Measurements from ENCODE around the gene SLC12A2.

The SLC12A2 gene

GRCh38 chr5:128213833-128214232 lies 130.3 kb downstream of the SLC12A2 start:
- H3K36me3 ChIP-seq (ENCODE audit: control insufficient read depth in 1 of 2, insufficient read depth in 2 of 2, low read length in 2 of 2), result no peaks in the 10 kb centered on the region
- no peak overlapping the region for H3K27ac ChIP-seq (ENCODE audit: low read depth, low read length)
- no peak overlapping the region for H3K4me3 ChIP-seq (ENCODE audit: low read depth in 1 of 2, low read length in 2 of 2)
- peaks cover 0 to 2% of the 10 kb centered on the region in 2 donors for H3K27me3 ChIP-seq (ENCODE audit: control insufficient read depth in 1 of 2, insufficient read depth in 2 of 2, low read length in 2 of 2)
- no peaks in the 10 kb centered on the region for H3K4me1 ChIP-seq (ENCODE audit: control insufficient read depth in 1 of 2, insufficient read depth in 2 of 2, low read length in 2 of 2)
- no peak overlapping the region for H3K9ac ChIP-seq (ENCODE audit: low read depth in 1 of 2, low read length in 2 of 2)
- no peaks in the 10 kb centered on the region for H3K9me3 ChIP-seq (ENCODE audit: control insufficient read depth in 1 of 2, low read length in 2 of 2)

DNA sequence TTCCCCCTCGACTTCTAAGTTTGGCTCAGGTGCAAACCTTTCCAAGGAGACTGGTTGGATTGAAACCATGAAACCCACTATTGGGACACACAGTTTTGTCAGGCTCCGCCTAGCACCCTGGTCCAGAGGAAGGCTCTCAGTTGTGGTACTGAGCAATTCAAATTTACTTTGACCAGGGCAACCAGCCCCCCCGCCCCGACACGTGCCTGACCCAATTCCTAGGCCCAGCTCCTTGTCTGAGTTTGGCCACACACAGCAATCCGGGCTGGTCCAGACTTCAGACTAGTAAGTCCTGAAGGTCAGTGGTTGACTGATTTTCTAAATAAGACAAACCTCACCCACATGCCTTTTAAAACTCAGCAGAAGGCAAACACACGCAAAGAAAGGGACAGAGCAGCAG lies 132.7 kb downstream of the SLC12A2 start:
- no peaks in the 10 kb centered on the region for H3K9me3 ChIP-seq (ENCODE audit: control insufficient read depth in 1 of 2, low read length in 2 of 2)
- no peaks in the 10 kb centered on the region for H3K36me3 ChIP-seq (ENCODE audit: control insufficient read depth in 1 of 2, insufficient read depth in 2 of 2, low read length in 2 of 2)
- H3K4me3 ChIP-seq (ENCODE audit: low read depth in 1 of 2, low read length in 2 of 2), result no peak overlapping the region
- no peak overlapping the region for H3K9ac ChIP-seq (ENCODE audit: low read depth in 1 of 2, low read length in 2 of 2)
- no peaks in the 10 kb centered on the region for H3K4me1 ChIP-seq (ENCODE audit: control insufficient read depth in 1 of 2, insufficient read depth in 2 of 2, low read length in 2 of 2)
- H3K27me3 ChIP-seq (ENCODE audit: control insufficient read depth in 1 of 2, insufficient read depth in 2 of 2, low read length in 2 of 2), result no peaks in the 10 kb centered on the region
- H3K27ac ChIP-seq (ENCODE audit: low read depth, low read length), result no peak overlapping the region

DNA sequence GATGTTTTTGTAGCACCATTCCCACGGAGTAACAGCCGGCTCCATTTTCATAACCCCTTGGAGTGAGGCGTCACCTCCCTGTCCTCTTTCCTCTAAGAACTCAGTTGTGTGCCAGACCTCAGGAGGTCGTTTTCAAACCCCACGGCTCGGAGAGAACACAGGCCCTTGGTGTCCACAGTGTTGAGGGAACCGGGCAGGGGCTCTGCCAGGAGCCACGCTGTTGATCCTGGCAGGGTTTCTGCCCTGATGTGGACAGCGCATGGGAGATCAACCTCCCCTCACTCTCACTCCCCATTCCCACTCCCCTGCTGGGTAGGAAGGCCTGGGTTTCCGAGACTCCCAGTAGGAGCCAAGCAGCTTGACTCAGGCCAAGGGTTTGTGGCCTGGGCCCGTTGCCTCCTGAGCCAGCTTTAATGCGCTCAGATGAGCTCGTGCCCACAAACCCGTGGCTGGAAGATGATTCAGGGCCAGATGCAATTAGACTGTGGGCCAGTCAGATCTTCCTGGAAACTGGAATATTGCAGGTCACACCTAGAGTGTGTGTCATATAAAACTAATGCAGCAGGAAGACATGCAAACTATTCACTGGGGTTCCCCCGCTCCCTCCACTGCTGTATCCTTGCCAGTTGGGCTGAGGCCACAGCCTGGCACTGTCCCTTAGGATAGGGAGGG lies 133.4 kb downstream of the SLC12A2 start:
- Histone ChIP-seq H3K36me3 (ENCODE audit: control insufficient read depth in 1 of 2, insufficient read depth in 2 of 2, low read length in 2 of 2) (no peaks in the 10 kb centered on the region), H3K9ac (ENCODE audit: low read depth in 1 of 2, low read length in 2 of 2) (no peak overlapping the region), H3K4me3 (ENCODE audit: low read depth in 1 of 2, low read length in 2 of 2) (no peak overlapping the region), H3K4me1 (ENCODE audit: control insufficient read depth in 1 of 2, insufficient read depth in 2 of 2, low read length in 2 of 2) (no peaks in the 10 kb centered on the region), H3K27me3 (ENCODE audit: control insufficient read depth in 1 of 2, insufficient read depth in 2 of 2, low read length in 2 of 2) (no peaks in the 10 kb centered on the region), H3K27ac (ENCODE audit: low read depth, low read length) (no peak overlapping the region), H3K9me3 (ENCODE audit: control insufficient read depth in 1 of 2, low read length in 2 of 2) (no peaks in the 10 kb centered on the region)

DNA sequence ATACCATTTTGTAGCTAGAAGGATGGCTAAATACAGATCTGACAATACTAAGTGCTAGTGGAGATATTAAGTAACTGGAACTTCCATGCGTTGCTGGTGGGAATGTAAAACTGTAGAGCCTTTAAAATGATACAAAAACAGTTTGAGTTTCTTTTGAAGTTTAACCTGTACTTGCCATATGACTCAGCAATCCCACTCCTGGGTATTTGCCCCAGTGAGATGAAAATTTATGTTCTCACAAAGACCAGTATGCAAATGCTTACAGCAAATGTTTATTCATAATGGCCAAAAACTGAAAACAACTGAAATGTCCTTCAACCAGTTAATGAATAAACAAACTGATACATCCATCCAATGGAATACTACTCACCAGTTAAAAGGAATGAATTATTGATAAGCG lies 137.3 kb downstream of the SLC12A2 start:
- H3K9me3 ChIP-seq (ENCODE audit: control insufficient read depth in 1 of 2, low read length in 2 of 2), result no peaks in the 10 kb centered on the region
- no peak overlapping the region for H3K9ac ChIP-seq (ENCODE audit: low read depth in 1 of 2, low read length in 2 of 2)

DNA sequence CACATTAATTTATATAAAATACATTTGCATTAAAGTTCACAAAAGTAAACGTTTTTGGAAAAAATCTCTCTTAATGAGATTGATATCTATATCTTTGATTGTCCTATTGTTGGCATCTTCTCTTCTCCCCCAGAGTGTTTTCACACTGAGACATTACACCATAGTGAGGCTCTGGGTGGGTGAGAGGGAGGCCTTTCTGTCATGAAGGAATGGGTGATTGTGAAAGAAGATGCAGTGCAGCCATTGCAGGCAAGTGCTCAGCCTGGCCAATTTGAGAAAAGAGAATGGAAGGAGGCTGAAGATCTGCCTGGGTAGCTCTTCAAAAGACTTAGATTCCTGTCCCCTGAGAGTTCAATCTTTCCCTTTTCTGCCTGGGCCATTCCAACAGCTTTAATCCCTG lies 140.8 kb downstream of the SLC12A2 start:
- Histone ChIP-seq H3K4me1 (ENCODE audit: control insufficient read depth in 1 of 2, insufficient read depth in 2 of 2, low read length in 2 of 2) (no peaks in the 10 kb centered on the region), H3K36me3 (ENCODE audit: control insufficient read depth in 1 of 2, insufficient read depth in 2 of 2, low read length in 2 of 2) (no peaks in the 10 kb centered on the region), H3K9ac (ENCODE audit: low read depth in 1 of 2, low read length in 2 of 2) (no peak overlapping the region), H3K4me3 (ENCODE audit: low read depth in 1 of 2, low read length in 2 of 2) (no peak overlapping the region), H3K27me3 (ENCODE audit: control insufficient read depth in 1 of 2, insufficient read depth in 2 of 2, low read length in 2 of 2) (no peaks in the 10 kb centered on the region), H3K9me3 (ENCODE audit: control insufficient read depth in 1 of 2, low read length in 2 of 2) (no peaks in the 10 kb centered on the region), H3K27ac (ENCODE audit: low read depth, low read length) (no peak overlapping the region)

More for the DNA sequence above, 137.3 kb downstream of the SLC12A2 start:
- Histone ChIP-seq H3K27me3 (ENCODE audit: control insufficient read depth in 1 of 2, insufficient read depth in 2 of 2, low read length in 2 of 2) (no peaks in the 10 kb centered on the region), H3K36me3 (ENCODE audit: control insufficient read depth in 1 of 2, insufficient read depth in 2 of 2, low read length in 2 of 2) (no peaks in the 10 kb centered on the region), H3K4me3 (ENCODE audit: low read depth in 1 of 2, low read length in 2 of 2) (no peak overlapping the region), H3K27ac (ENCODE audit: low read depth, low read length) (no peak overlapping the region), H3K4me1 (ENCODE audit: control insufficient read depth in 1 of 2, insufficient read depth in 2 of 2, low read length in 2 of 2) (no peaks in the 10 kb centered on the region)

- Histone ChIP-seq H3K27ac (ENCODE audit: low read depth, low read length) (no peak overlapping the region), H3K9ac (ENCODE audit: low read depth in 1 of 2, low read length in 2 of 2) (no peak overlapping the region), H3K4me1 (ENCODE audit: control insufficient read depth in 1 of 2, insufficient read depth in 2 of 2, low read length in 2 of 2) (no peaks in the 10 kb centered on the region), H3K27me3 (ENCODE audit: control insufficient read depth in 1 of 2, insufficient read depth in 2 of 2, low read length in 2 of 2) (no peaks in the 10 kb centered on the region), H3K36me3 (ENCODE audit: control insufficient read depth in 1 of 2, insufficient read depth in 2 of 2, low read length in 2 of 2) (no peaks in the 10 kb centered on the region), H3K9me3 (ENCODE audit: control insufficient read depth in 1 of 2, low read length in 2 of 2) (no peaks in the 10 kb centered on the region), H3K4me3 (ENCODE audit: low read depth in 1 of 2, low read length in 2 of 2) (no peak overlapping the region)
Measured at GRCh38 chr5:128225245-128226030, 141.9 kb downstream of the SLC12A2 start.

DNA sequence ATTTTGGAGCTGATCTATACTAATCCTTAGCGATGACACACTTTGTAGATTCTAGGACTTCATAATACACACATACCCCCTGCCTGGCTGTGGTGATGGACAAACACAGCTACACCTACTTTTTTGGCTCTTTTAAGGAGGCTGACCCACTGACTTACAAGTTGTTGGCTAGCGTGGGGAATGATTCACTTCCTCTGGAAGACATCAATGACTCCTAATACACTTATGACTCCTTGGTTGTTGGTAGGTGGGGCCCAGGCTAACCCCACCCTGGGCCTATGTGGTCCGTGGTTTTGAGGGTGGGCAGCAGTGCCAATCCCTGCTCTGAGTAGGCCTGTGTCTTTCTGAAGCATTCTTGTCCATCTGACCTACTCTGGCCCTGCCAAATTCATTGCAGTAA lies 144.4 kb downstream of the SLC12A2 start:
- Histone ChIP-seq H3K4me3 (ENCODE audit: low read depth in 1 of 2, low read length in 2 of 2) (no peak overlapping the region), H3K27me3 (ENCODE audit: control insufficient read depth in 1 of 2, insufficient read depth in 2 of 2, low read length in 2 of 2) (no peaks in the 10 kb centered on the region), H3K27ac (ENCODE audit: low read depth, low read length) (no peak overlapping the region), H3K9ac (ENCODE audit: low read depth in 1 of 2, low read length in 2 of 2) (no peak overlapping the region), H3K36me3 (ENCODE audit: control insufficient read depth in 1 of 2, insufficient read depth in 2 of 2, low read length in 2 of 2) (no peaks in the 10 kb centered on the region), H3K9me3 (ENCODE audit: control insufficient read depth in 1 of 2, low read length in 2 of 2) (no peaks in the 10 kb centered on the region), H3K4me1 (ENCODE audit: control insufficient read depth in 1 of 2, insufficient read depth in 2 of 2, low read length in 2 of 2) (no peaks in the 10 kb centered on the region)

GRCh38 chr5:128228521-128228920 lies 145.0 kb downstream of the SLC12A2 start:
- Histone ChIP-seq H3K4me1 (ENCODE audit: control insufficient read depth in 1 of 2, insufficient read depth in 2 of 2, low read length in 2 of 2) (no peaks in the 10 kb centered on the region), H3K4me3 (ENCODE audit: low read depth in 1 of 2, low read length in 2 of 2) (no peak overlapping the region), H3K9ac (ENCODE audit: low read depth in 1 of 2, low read length in 2 of 2) (no peak overlapping the region), H3K9me3 (ENCODE audit: control insufficient read depth in 1 of 2, low read length in 2 of 2) (no peaks in the 10 kb centered on the region), H3K27me3 (ENCODE audit: control insufficient read depth in 1 of 2, insufficient read depth in 2 of 2, low read length in 2 of 2) (no peaks in the 10 kb centered on the region), H3K27ac (ENCODE audit: low read depth, low read length) (no peak overlapping the region), H3K36me3 (ENCODE audit: control insufficient read depth in 1 of 2, insufficient read depth in 2 of 2, low read length in 2 of 2) (no peaks in the 10 kb centered on the region)

DNA sequence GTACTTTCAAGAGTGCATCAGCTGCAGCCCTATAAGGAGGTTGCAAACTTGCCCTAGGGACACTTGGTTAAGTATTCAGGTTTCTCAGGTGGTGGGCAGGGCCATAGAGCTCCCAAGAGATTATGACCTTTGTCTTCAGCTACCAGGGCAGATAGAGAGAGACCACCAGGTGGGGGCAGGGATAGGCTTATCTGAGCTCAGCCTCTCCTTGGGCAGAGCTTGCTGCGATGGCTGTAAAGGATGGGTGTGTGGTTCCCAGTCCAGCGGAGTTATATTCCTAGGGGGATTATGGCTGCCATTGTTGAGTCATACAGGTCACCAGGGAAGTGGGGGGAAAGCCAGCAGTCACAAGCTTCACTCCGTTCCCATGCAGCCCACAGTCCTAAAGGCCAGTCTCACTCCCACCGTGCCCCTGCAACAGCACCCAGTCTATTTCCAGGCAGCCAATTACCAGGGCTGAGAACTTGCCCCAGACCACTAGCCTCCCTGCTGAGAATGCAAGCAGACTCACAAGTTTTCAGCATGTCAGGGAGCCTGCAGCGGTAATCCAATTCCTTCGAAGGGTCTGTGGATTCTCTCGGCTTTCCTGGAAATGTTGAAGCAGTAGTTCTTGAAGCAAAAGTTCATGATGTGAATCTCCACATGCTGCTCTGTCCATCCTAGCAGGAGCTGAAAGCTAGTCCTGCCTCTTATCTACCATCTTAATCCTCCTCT lies 151.5 kb downstream of the SLC12A2 start:
- Histone ChIP-seq H3K9me3 (ENCODE audit: control insufficient read depth in 1 of 2, low read length in 2 of 2) (no peaks in the 10 kb centered on the region), H3K27ac (ENCODE audit: low read depth, low read length) (no peak overlapping the region), H3K4me3 (ENCODE audit: low read depth in 1 of 2, low read length in 2 of 2) (no peak overlapping the region), H3K9ac (ENCODE audit: low read depth in 1 of 2, low read length in 2 of 2) (no peak overlapping the region), H3K27me3 (ENCODE audit: control insufficient read depth in 1 of 2, insufficient read depth in 2 of 2, low read length in 2 of 2) (peaks cover 0 to 4% of the 10 kb centered on the region in 2 donors), H3K36me3 (ENCODE audit: control insufficient read depth in 1 of 2, insufficient read depth in 2 of 2, low read length in 2 of 2) (no peaks in the 10 kb centered on the region), H3K4me1 (ENCODE audit: control insufficient read depth in 1 of 2, insufficient read depth in 2 of 2, low read length in 2 of 2) (no peaks in the 10 kb centered on the region)

GRCh38 chr5:128236334-128236733 lies 152.8 kb downstream of the SLC12A2 start:
- Histone ChIP-seq H3K4me3 (ENCODE audit: low read depth in 1 of 2, low read length in 2 of 2) (no peak overlapping the region), H3K9ac (ENCODE audit: low read depth in 1 of 2, low read length in 2 of 2) (no peak overlapping the region), H3K36me3 (ENCODE audit: control insufficient read depth in 1 of 2, insufficient read depth in 2 of 2, low read length in 2 of 2) (no peaks in the 10 kb centered on the region), H3K27me3 (ENCODE audit: control insufficient read depth in 1 of 2, insufficient read depth in 2 of 2, low read length in 2 of 2) (peaks cover 0 to 4% of the 10 kb centered on the region in 2 donors), H3K27ac (ENCODE audit: low read depth, low read length) (no peak overlapping the region), H3K9me3 (ENCODE audit: control insufficient read depth in 1 of 2, low read length in 2 of 2) (no peaks in the 10 kb centered on the region), H3K4me1 (ENCODE audit: control insufficient read depth in 1 of 2, insufficient read depth in 2 of 2, low read length in 2 of 2) (no peaks in the 10 kb centered on the region)

Data from duodenal mucosa (tissue), 2 donors.